ENCODE results near the gene NUP210L.

DNA sequence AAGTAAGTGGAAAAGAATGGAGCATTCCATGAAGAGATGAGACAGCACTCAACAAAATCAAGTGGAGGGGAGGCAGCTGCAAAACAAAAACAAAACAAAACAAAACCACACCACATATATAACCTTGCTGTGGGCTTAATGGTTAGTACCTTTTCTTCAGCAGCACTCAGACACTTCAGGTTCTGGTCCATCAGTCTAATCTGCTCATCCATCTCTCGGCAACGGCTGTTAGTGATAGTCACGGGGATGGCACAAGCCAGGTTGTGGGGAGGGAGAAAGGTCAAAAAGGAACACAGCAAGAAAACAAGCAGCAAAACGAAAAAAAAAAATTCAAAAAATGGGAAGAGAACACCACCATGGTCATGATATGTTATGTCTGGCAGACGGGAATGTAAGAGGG, 17.0 kb upstream of the NUP210L start:
- TF ChIP-seq POLR2AphosphoS5 (IDR thresholded peaks at IDR 0.05): no peak
- no peak for TF ChIP-seq CTCF (IDR thresholded peaks at IDR 0.05)

Data from stomach (tissue), 4 donors.